HUES64 (cell line): ENCODE data around the gene SEPSECS. TPM values are rescaled to one million over a fixed set of nuclear protein-coding genes. Genes with fewer than 3 reads are reported as not detected.

Experiments used
- H3K27ac ChIP-seq: 2 replicates; pipeline ENCODE4 v1.7.0; 2013; ENCODE audit warnings: low read depth, low read length, inconsistent platforms
- H3K27me3 ChIP-seq: 2 replicates; pipeline ENCODE4 v1.6.1; 2013; ENCODE audit warnings: mild to moderate bottlenecking, low read length; ENCODE audit not compliant: insufficient read depth
- H3K36me3 ChIP-seq: 2 replicates; pipeline ENCODE4 v1.6.1; 2013; ENCODE audit warnings: mild to moderate bottlenecking, low read length; ENCODE audit not compliant: insufficient read depth
- H3K4me1 ChIP-seq: 2 replicates; pipeline ENCODE4 v1.6.1; 2013; ENCODE audit warnings: mild to moderate bottlenecking, low read length, moderate library complexity; ENCODE audit not compliant: insufficient read depth
- H3K4me3 ChIP-seq: 2 replicates; pipeline ENCODE4 v1.5.1; 2013; ENCODE audit warnings: mild to moderate bottlenecking, low read length, moderate library complexity
- H3K9ac ChIP-seq: 2 replicates; pipeline ENCODE4 v1.6.1; 2013; ENCODE audit warnings: mild to moderate bottlenecking, low read depth, low read length
- H3K9me3 ChIP-seq: 2 replicates; pipeline ENCODE4 v1.6.1; 2013; ENCODE audit warnings: low read depth, low read length; ENCODE audit not compliant: insufficient read depth
- WGBS: fragments of 150-250, 120-280 bp; methylation state at CpG from one replicate; pipeline ENCODE4 v1.1.7; 2013; ENCODE audit warnings: missing lambda C conversion rate; 5-methylcytosine and 5-hydroxymethylcytosine counted together
- polyA plus RNA-seq, 2 experiments: library from polyadenylated mRNA; stranded (reverse); fragments of 50-300 nt; gene quantifications; one replicate each; pipeline ENCODE4 v1.2.3, GENCODE V29; 2013

The SEPSECS gene
- 2.8 TPM for polyA plus RNA-seq (2013, experiment 1 of 2)
- polyA plus RNA-seq (2013, experiment 2 of 2), result 4.4 TPM

DNA sequence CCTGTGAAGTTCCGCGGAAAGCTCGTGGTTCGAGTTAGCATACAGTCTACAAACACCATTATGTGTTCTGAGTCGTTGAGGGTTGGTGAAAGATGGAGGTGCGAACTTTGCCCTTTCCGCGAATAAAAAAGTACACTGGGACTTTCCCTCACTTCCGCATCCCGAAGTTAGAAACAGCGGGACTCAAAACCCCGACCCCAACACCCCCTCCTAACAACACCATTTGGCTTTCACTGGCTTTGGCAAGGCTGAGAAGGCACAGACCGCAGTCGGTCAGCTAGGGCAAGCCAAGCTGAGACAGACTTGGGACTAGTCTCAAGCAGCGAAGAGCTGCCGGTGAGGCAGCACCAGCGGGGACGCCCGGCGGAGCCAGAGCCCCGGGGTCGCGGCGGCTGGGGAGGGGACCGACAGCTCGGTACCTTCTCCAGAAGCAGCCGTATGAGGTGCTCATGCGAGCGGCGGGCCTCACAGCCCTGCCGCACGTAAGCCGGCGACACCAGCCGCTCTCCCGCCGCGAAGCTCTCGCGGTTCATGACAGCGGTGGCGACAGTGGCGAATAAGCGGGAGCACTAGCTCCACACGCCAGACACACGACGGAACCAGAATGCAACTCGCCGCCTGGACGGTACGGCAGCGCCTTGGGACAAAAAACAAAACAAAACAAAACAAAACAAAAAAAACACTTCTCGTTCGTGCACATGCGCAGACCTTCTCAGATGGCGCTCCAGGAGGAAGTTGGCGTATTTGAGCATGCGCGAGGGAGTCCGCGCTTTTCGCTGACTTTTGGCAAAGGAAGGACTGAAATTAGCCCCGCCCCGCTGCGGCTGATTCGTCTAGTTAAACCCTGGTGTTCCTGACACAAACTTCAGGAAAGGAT is at the start of gene SEPSECS:
SEPSECS (minus strand) TSS at position 613 of the 877 bp plus-strand sequence; CDS start at position 533, 80 bp downstream.
- Histone ChIP-seq H3K9me3 (no peaks in the 10 kb centered on the region), H3K9ac (peak within 1 kb of the TSS; percentile 75), H3K4me3 (peak within 1 kb of the TSS; percentile 69), H3K27me3 (no peaks in the 10 kb centered on the region), H3K4me1 (peaks cover 15% of the 10 kb centered on the region), H3K36me3 (peaks cover 10% of the 10 kb centered on the region), H3K27ac (peak within 1 kb of the TSS; percentile 87)
- under 1% methylated on average over 60 of the region's 66 CpGs for WGBS

DNA sequence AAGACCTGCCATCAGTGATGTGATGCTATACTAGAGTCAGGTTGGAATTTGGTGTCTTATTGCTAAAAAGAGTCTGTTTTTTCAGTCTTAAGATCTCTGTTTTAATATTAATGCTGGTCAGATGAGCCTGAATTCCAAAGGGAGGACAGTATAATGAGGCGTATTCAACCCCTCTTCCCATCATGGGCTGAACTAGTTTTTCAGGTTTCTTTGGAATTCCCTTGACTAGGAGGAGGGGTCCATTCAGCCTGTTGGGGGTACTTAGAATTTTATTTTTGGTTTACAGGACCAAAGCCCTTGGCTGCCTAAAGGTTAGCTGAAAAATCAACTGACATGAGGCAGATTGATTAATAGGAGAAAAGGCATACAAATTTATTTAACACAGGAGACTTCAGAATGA is 49.5 kb upstream of the SEPSECS start:
- Histone ChIP-seq H3K9me3 (0 out of 2 replicates have a peak, but pooled peaks cover 2% of the 10 kb centered on the region), H3K27ac (0 out of 2 replicates have a peak overlapping the region, but pooled peaks have one; percentile 7)
- WGBS, result 83% methylated on average over 1 of the region's 1 CpG

DNA sequence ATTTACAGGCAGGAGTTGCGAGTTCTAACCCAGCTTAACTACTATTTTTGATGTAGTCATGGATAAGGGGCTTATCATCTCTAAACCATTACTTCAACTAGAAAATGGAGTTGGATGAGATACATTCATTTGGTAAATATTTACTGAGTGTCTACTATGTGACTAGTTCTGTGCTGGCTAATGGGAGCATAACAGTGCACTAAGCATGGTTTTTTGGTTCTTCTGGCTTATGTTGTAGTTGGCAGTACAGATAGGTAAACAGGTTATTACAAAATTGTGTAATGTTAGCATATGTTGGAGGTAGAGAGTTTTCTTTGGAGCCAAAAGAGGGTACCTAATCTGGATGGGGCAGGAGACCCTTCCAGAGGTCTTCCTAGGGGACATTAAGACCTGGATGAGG is 47.7 kb upstream of the SEPSECS start:
- no peaks in the 10 kb centered on the region for H3K36me3 ChIP-seq
- H3K4me3 ChIP-seq, result no peak overlapping the region
- no peaks in the 10 kb centered on the region for H3K27me3 ChIP-seq
- H3K4me1 ChIP-seq, result peaks cover 9% of the 10 kb centered on the region
- H3K9ac ChIP-seq, result no peak overlapping the region
- WGBS, result 86% methylated on average over 1 of the region's 1 CpG
- 0 out of 2 replicates have a peak, but pooled peaks cover 2% of the 10 kb centered on the region for H3K9me3 ChIP-seq
- H3K27ac ChIP-seq, result no peak overlapping the region

More for the DNA sequence above, 49.5 kb upstream of the SEPSECS start:
- peaks cover 9% of the 10 kb centered on the region for H3K4me1 ChIP-seq
- no peak overlapping the region for H3K9ac ChIP-seq
- H3K27me3 ChIP-seq, result no peaks in the 10 kb centered on the region
- H3K4me3 ChIP-seq, result no peak overlapping the region
- no peaks in the 10 kb centered on the region for H3K36me3 ChIP-seq

DNA sequence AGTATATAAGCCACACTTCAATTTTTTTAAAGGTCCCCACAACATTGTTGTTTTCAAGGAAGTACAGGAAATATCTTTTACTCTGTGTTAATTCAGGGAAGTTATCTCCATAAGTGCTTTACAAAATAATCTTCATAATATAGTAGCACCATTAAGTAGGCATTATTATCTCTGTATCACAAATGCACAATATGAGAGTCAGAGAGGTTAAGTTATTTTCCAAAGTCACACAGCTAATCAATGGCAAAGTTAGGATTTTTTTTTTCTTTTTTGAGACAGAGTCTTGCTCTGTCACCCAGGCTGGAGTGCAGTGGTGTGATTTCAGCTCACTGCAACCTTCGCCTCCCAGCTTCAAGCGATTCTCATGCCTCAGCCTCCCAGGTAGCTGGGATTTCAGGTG is 38.5 kb upstream of the SEPSECS start:
- Histone ChIP-seq H3K4me3 (no peak overlapping the region), H3K9me3 (no peaks in the 10 kb centered on the region), H3K4me1 (no peaks in the 10 kb centered on the region), H3K9ac (no peak overlapping the region), H3K27ac (no peak overlapping the region), H3K27me3 (no peaks in the 10 kb centered on the region), H3K36me3 (no peaks in the 10 kb centered on the region)
- 90% methylated on average over 2 of the region's 2 CpGs for WGBS

DNA sequence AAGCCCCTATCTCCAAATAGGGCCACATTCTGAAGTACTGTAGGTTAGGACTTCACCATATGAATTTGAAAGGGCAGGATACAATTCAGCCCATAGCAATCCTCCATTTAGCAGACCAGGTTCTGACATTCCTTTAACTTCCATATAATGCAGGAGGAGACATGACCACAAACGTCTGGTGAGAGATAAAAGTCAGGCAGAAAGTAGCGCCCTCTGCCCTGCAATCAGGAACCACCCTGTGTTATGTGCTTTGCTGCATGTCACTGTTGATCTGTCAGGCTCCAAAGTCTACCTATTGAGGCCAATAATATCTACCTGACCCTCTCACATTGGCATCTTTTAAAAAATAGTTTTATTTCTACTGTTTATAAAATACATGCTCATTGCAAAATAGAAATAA is 30.2 kb upstream of the SEPSECS start:
- H3K4me1 ChIP-seq, result no peaks in the 10 kb centered on the region; the same call in 1 of the 2 replicates
- no peaks in the 10 kb centered on the region for H3K9me3 ChIP-seq
- no peak overlapping the region for H3K4me3 ChIP-seq
- H3K36me3 ChIP-seq, result no peaks in the 10 kb centered on the region
- WGBS, result 59% methylated on average over 2 of the region's 2 CpGs
- H3K9ac ChIP-seq, result no peak overlapping the region
- no peaks in the 10 kb centered on the region for H3K27me3 ChIP-seq
- H3K27ac ChIP-seq, result no peak overlapping the region

DNA sequence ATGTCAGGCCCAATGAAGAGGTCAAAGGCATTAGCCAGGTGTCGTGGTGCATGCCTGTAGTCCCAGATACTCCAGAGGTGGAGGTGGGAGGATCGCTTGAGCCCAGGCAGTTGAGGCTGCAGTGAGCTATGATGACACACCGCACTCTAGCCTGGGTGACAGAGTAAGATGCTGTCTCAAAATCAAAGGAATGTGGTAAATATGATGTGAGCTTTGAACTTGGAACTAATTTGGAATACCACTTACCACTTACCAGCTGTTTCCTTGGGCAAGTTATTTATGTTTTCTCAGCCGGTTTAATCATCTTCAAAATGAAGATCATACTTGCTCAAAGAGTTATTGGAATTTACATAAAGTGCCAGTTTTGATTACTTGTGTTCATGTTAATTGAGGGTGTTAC is 23.8 kb upstream of the SEPSECS start:
- H3K9ac ChIP-seq, result no peak overlapping the region
- 92% methylated on average over 4 of the region's 4 CpGs for WGBS
- H3K4me1 ChIP-seq, result no peaks in the 10 kb centered on the region
- H3K36me3 ChIP-seq, result no peaks in the 10 kb centered on the region
- no peak overlapping the region for H3K27ac ChIP-seq
- H3K9me3 ChIP-seq, result no peaks in the 10 kb centered on the region
- no peak overlapping the region for H3K4me3 ChIP-seq
- no peaks in the 10 kb centered on the region for H3K27me3 ChIP-seq

DNA sequence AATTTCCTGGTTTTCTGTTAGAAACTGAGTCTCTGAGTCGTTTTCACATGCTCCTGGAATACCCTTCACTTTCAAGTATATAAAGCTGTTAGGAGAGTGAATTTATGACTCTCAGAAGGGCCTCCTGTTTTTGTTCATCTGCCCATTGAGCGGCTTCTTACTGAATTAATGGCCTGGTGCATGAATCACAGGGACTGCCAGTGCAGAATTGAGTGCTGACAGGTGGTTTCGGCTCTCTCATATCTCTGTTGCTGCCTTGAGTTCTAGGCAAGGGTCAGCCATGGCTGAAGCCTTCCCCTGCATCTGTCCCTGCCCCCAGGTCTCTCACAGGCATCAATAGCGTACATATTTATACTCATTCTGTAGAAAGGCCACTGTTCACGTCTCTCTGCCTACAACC is 22.7 kb upstream of the SEPSECS start:
- no peaks in the 10 kb centered on the region for H3K36me3 ChIP-seq
- H3K9me3 ChIP-seq, result no peaks in the 10 kb centered on the region
- H3K27me3 ChIP-seq, result no peaks in the 10 kb centered on the region
- H3K4me1 ChIP-seq, result no peaks in the 10 kb centered on the region
- H3K9ac ChIP-seq, result no peak overlapping the region
- WGBS, result 92% methylated on average over 5 of the region's 5 CpGs
- no peak overlapping the region for H3K4me3 ChIP-seq
- no peak overlapping the region for H3K27ac ChIP-seq

DNA sequence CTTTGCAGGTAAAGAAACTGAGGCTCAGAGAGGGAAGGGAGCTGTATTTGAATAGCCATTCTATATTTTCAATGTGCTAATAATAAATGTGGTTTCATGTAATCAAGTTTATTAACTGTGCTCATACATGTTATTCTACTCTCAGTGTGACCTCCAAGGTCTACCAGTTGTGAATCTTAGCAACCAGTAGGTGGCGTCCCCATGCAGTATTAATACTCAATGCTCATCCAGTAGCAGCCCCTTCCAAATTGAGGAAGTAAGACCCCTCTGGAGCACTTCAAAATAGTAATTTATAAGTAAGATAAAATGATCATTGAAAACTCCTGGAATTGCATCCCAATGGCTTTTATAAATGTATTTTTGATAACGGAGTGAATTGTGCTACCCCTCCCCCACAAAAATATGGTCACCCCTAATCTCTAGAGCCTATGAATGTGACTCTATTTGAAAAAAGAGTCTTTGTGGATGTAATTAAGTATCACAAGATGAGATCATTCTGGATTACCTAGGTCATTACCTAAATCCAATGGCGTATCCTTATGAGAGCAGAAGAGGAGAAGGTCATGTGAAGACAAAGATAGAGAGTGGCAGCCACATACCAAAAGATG is 20.4 kb upstream of the SEPSECS start:
- Histone ChIP-seq H3K4me3 (no peak overlapping the region), H3K27me3 (no peaks in the 10 kb centered on the region), H3K9me3 (no peaks in the 10 kb centered on the region), H3K4me1 (no peaks in the 10 kb centered on the region), H3K27ac (no peak overlapping the region), H3K9ac (no peak overlapping the region), H3K36me3 (no peaks in the 10 kb centered on the region)
- 44% methylated on average over 2 of the region's 3 CpGs for WGBS

DNA sequence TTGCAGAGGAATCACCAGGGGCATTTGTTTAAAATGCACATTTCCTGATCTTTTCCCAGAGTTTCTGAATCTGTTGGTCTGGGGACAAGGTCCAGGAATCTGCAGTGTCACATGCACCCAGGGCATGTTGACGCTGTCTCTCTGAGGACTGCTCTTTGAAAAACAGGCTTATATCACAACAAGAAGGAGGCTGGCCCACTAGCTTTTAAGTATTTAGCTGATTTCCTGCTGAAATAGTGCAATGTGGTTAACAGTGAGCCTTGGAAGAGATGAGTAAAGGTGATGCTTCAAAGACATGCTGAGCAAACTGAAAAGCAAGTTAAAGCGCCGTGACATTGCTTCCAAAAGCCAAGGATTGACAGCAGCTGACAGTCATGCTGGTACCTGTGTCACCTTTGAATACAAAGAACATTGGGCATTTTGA is 18.6 kb upstream of the SEPSECS start:
- 75% methylated on average over 3 of the region's 3 CpGs for WGBS
- H3K4me3 ChIP-seq, result no peak overlapping the region
- no peaks in the 10 kb centered on the region for H3K9me3 ChIP-seq
- H3K27ac ChIP-seq, result no peak overlapping the region
- no peaks in the 10 kb centered on the region for H3K4me1 ChIP-seq
- H3K27me3 ChIP-seq, result no peaks in the 10 kb centered on the region
- H3K9ac ChIP-seq, result no peak overlapping the region
- H3K36me3 ChIP-seq, result no peaks in the 10 kb centered on the region

DNA sequence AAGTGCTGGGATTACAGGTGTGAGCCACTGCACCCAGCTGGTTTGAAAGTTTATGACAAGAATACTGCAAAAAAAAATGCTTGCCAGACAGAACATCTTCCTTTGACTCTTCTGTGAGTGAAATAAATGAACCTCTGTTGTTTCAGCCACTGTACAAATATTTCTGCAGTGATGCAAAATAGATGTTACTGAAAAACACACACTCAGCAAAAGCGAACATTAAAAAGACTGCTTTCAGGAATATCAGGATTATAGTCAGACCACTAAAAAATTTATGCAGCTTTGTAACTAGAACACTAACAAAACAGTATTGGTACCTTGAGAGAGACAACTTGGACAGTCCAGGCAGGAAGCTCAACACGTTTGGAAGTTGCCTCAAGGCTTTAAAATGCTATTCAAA is 16.9 kb upstream of the SEPSECS start:
- Histone ChIP-seq H3K4me1 (peaks cover 7% of the 10 kb centered on the region; the same call in 1 of the 2 replicates), H3K9ac (no peak overlapping the region), H3K4me3 (no peak overlapping the region), H3K36me3 (no peaks in the 10 kb centered on the region), H3K27me3 (no peaks in the 10 kb centered on the region), H3K9me3 (no peaks in the 10 kb centered on the region), H3K27ac (no peak overlapping the region)
- 85% methylated on average over 2 of the region's 2 CpGs for WGBS

DNA sequence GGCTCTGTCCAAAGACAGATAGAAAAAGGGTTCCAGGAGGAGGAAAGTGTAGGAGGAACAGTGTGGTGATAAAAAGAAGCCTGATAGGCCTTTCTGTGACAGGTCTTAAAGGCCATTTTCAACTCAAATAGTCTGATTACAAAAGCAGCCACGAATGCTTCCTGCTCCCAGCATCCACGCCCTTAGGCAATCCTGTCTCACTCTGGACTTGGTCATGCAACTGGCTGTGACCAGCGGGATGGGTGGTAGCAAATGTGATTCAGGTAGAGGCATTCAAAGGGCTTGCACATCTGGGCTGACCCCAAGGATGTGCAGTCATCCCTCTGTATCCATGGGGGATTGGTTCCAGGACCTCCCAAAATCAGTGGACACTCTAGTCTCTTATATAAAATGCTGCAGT is 14.4 kb upstream of the SEPSECS start:
- Histone ChIP-seq H3K27me3 (no peaks in the 10 kb centered on the region), H3K27ac (no peak overlapping the region), H3K36me3 (no peaks in the 10 kb centered on the region), H3K9me3 (no peaks in the 10 kb centered on the region), H3K9ac (no peak overlapping the region), H3K4me3 (no peak overlapping the region), H3K4me1 (peaks cover 7% of the 10 kb centered on the region; the same call in 1 of the 2 replicates)
- WGBS, result 76% methylated on average over 3 of the region's 3 CpGs
